Measurements from ENCODE around the gene PARP1. TPM values are rescaled to one million over a fixed set of nuclear protein-coding genes. Genes with fewer than 3 reads are reported as not detected.

Gene PARP1
- total RNA-seq, result 154 and 157 TPM in 2 replicates

GRCh38 chr1:226407497-226408284, at the start of gene PARP1:
PARP1 (minus strand) TSS chr1:226408093; CDS start chr1:226407929, 164 bp downstream.

Other genes with a start within 250 kb of the PARP1 start
- gene ACBD3, start 221.4 kb downstream of the PARP1 start, total RNA-seq, result 37.0 and 40.7 TPM in 2 replicates
- gene MIXL1, start 184.4 kb downstream of the PARP1 start, total RNA-seq, result not detected in 2 replicates
- 6.9 and 7.6 TPM in 2 replicates for gene LIN9, start 98.9 kb downstream of the PARP1 start, total RNA-seq
- gene STUM, start 140.7 kb upstream of the PARP1 start, total RNA-seq, result not detected in 2 replicates